ENCODE results near the gene ELAVL1. TPM values are rescaled to one million over a fixed set of nuclear protein-coding genes. Genes with fewer than 3 reads are reported as not detected.
A peak's percentile ranks its signal among the peaks of the same experiment; 100 is the strongest.

Gene ELAVL1
- total and polyA plus RNA-seq, 2 of the 13 experiments (the other 11 are each of a cell fraction or from before 2014, with no cell fraction given): 27.9 to 38.4 TPM

DNA sequence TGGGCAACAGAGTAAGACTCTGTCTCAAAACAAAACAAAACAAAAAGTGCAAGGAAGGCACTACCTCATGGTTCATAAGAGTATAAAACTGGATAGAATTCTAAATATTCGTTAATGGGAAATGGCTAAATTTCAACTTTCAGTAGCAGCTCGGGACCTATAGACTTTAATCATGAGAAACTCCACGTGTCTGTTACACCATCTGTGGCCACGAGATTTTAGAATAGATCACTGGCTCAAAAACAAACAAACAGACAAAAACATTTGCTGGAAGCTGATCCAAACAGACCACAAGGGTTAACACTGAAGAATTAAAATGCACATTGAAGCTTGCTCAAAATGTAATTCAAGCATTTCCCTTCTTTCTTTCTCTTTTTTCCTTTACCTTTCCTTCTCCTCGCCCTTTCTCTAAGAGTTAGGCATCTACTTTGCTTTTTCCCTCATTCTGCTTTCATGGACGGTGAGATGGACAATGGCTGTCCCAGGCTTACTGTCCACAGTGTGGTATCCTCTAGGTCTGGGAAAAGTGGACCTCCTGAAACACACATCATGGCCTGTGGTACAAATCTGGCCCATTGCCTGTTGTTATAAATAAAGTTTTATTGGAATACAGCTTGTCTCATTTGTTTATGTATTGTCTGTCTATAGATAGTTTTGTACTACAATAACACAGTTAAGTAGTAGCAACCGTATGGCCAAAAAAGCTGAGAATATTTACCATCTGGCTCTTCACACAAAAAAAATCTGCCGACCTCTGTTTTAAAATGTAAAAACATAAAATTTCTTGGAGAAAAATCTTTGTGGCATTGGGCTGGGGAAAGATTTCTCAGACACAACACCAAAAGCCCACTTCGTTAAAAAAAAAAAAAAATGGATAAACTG, 10.3 kb downstream of the ELAVL1 start:
- DNase-seq (ENCODE audit: low spot score) (no peak), FAIRE-seq (no peak), ATAC-seq (no peak)
- intact Hi-C loops (cut with micrococcal nuclease; ENCODE audit: unreplicated experiment): no loop called here
- TF ChIP-seq, protein P1, sequence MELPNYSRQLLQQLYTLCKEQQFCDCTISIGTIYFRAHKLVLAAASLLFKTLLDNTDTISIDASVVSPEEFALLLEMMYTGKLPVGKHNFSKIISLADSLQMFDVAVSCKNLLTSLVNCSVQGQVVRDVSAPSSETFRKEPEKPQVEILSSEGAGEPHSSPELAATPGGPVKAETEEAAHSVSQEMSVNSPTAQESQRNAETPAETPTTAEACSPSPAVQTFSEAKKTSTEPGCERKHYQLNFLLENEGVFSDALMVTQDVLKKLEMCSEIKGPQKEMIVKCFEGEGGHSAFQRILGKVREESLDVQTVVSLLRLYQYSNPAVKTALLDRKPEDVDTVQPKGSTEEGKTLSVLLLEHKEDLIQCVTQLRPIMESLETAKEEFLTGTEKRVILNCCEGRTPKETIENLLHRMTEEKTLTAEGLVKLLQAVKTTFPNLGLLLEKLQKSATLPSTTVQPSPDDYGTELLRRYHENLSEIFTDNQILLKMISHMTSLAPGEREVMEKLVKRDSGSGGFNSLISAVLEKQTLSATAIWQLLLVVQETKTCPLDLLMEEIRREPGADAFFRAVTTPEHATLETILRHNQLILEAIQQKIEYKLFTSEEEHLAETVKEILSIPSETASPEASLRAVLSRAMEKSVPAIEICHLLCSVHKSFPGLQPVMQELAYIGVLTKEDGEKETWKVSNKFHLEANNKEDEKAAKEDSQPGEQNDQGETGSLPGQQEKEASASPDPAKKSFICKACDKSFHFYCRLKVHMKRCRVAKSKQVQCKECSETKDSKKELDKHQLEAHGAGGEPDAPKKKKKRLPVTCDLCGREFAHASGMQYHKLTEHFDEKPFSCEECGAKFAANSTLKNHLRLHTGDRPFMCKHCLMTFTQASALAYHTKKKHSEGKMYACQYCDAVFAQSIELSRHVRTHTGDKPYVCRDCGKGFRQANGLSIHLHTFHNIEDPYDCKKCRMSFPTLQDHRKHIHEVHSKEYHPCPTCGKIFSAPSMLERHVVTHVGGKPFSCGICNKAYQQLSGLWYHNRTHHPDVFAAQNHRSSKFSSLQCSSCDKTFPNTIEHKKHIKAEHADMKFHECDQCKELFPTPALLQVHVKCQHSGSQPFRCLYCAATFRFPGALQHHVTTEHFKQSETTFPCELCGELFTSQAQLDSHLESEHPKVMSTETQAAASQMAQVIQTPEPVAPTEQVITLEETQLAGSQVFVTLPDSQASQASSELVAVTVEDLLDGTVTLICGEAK (IDR thresholded peaks at IDR 0.05): peak; percentile 82
- TF ChIP-seq, protein P1 (CRISPR knock-in tag; IDR thresholded peaks at IDR 0.05): peak; percentile 98
- TF ChIP-seq ZSCAN25 (CRISPR knock-in tag; IDR thresholded peaks at IDR 0.05) (no peak), ZEB1 (IDR thresholded peaks at IDR 0.05; ENCODE audit: insufficient replicate concordance, low read depth) (no peak)
- Histone ChIP-seq H3K27me3 (ENCODE audit: control insufficient read depth in 1 of 2, insufficient read depth in 2 of 2, low read length in 2 of 2) (no peaks in the 10 kb centered on the region), H3K9me3 (ENCODE audit: low read length) (no peaks in the 10 kb centered on the region), H3K27ac (ENCODE audit: extremely low read length, insufficient read depth, low read length) (no peak overlapping the region), H3K4me3 (replicated peaks in 1 of 3; ENCODE audit: insufficient read depth in 1 of 3, low read depth in 2 of 3, low read length in 3 of 3) (no peak overlapping the region), H4K20me1 (ENCODE audit: insufficient read depth, low read length) (peaks cover 58% of the 10 kb centered on the region), H3K9ac (ENCODE audit: insufficient read depth, low read depth, low read length) (no peak overlapping the region), H3K79me2 (ENCODE audit: insufficient read depth, low read length) (peaks cover 87% of the 10 kb centered on the region), H3K4me2 (ENCODE audit: low read depth, low read length) (no peak overlapping the region), H3K4me1 (ENCODE audit: insufficient read depth, low read length) (peaks cover 41% of the 10 kb centered on the region), H3K36me3 (replicated peaks in 1 of 2; ENCODE audit: control insufficient read depth in 1 of 2, insufficient read depth in 2 of 2, low read length in 2 of 2) (peaks cover 15 to 36% of the 10 kb centered on the region in 2 experiments), H2AFZ (ENCODE audit: low read length) (no peak overlapping the region)
- CTCF ChIA-PET (ENCODE audit: low intra/inter-chr PET ratio, low total read pairs): no interaction called here
- POLR2A ChIA-PET: no interaction called here
- BruUV-seq (replicated peaks): no TSS peak
- in situ Hi-C loops (cut with HindIII; ENCODE audit: extremely low pct_ligation_motif_present, low pct_unique_long_range_greater_than_20kb): no loop called here
- WGBS (ENCODE audit: low lambda C conversion rate): 93% methylated on average over 9 of the region's 9 CpGs
